DOHH2 (cell line): ENCODE results near the gene TCF21.

Experiments used
- H3F3A ChIP-seq: fragments of 200-600 bp; sonication (generic), shearing (Covaris generic); 2 replicates; pipeline ENCODE4 v1.6.0; 2016; ENCODE audit warnings: antibody characterized with exemption, mild to moderate bottlenecking; ENCODE audit not compliant: control insufficient read depth, insufficient read depth
- H3K27ac ChIP-seq: fragments of 200-600 bp; sonication (generic); 2 replicates; pipeline ENCODE4 v1.5.1; 2014; ENCODE audit warnings: low read depth, mild to moderate bottlenecking, low read length, moderate library complexity
- H3K27me3 ChIP-seq: fragments of 200-600 bp; sonication (generic); 2 replicates; pipeline ENCODE4 v1.6.1; 2014; ENCODE audit warnings: mild to moderate bottlenecking, low read length, mixed read lengths; ENCODE audit not compliant: control insufficient read depth
- H3K36me3 ChIP-seq: fragments of 200-600 bp; sonication (generic); 2 replicates; pipeline ENCODE4 v1.6.1; 2014; ENCODE audit warnings: mild to moderate bottlenecking, low read length, moderate library complexity, mixed read lengths; ENCODE audit not compliant: control insufficient read depth
- H3K4me1 ChIP-seq: fragments of 200-600 bp; sonication (generic); 2 replicates; pipeline ENCODE4 v1.6.1; 2014; ENCODE audit warnings: mild to moderate bottlenecking, low read length, mixed read lengths; ENCODE audit not compliant: control insufficient read depth
- H3K4me2 ChIP-seq: fragments of 200-600 bp; sonication (generic); 2 replicates; pipeline ENCODE4 v1.6.0; 2014; ENCODE audit warnings: mild to moderate bottlenecking, low read length, moderate library complexity
- H3K4me3 ChIP-seq: fragments of 200-600 bp; sonication (generic); 2 replicates; pipeline ENCODE4 v1.5.1; 2014; ENCODE audit warnings: mild to moderate bottlenecking, low read length, mixed read lengths
- H3K79me2 ChIP-seq: fragments of 200-600 bp; sonication (generic); 2 replicates; pipeline ENCODE4 v1.6.1; 2014; ENCODE audit warnings: mild to moderate bottlenecking, low read length, mixed read lengths; ENCODE audit not compliant: control insufficient read depth
- H3K9me2 ChIP-seq: fragments of 200-600 bp; sonication (generic); replicated peaks from 2 replicates; pipeline ENCODE4 v1.6.1; 2014; ENCODE audit warnings: mild to moderate bottlenecking, low read length, mixed read lengths; ENCODE audit not compliant: control insufficient read depth
- H3K9me3 ChIP-seq: fragments of 200-600 bp; sonication (generic); 2 replicates; pipeline ENCODE4 v1.6.1; 2014; ENCODE audit warnings: antibody characterized with exemption, low read length, mixed read lengths; ENCODE audit not compliant: control insufficient read depth, insufficient read depth
- H4K20me1 ChIP-seq: fragments of 200-600 bp; sonication (generic); 2 replicates; pipeline ENCODE4 v1.6.0; 2014; ENCODE audit warnings: low read depth, mild to moderate bottlenecking, antibody characterized with exemption, low read length, moderate library complexity; ENCODE audit not compliant: control insufficient read depth, insufficient read depth
- CTCF ChIP-seq: fragments of 200-600 bp; sonication (generic); IDR thresholded peaks from one replicate; pipeline ENCODE4 v1.5.1; 2014; ENCODE audit warnings: antibody characterized with exemption, mild to moderate bottlenecking, low read depth, low read length; ENCODE audit not compliant: poor library complexity, severe bottlenecking
- EZH2phosphoT487 ChIP-seq: fragments of 200-600 bp; sonication (generic); IDR thresholded peaks from 2 replicates; pipeline ENCODE4 v1.6.1; 2017; ENCODE audit warnings: borderline replicate concordance, mild to moderate bottlenecking, antibody characterized with exemption, low read length, moderate library complexity, mixed read lengths

The TCF21 gene

GRCh38 chr6:133888929-133889556 lies at the start of gene TCF21:
Gene TCF21, plus strand, starts transcription at chr6:133889113. Its CDS starts 285 bp downstream, at chr6:133889398.
- Histone ChIP-seq H3K4me3 (no peak within 1 kb of the TSS), H3K9me2 (no peaks in the 10 kb centered on the region), H3K4me2 (no peak within 1 kb of the TSS), H4K20me1 (no peaks in the 10 kb centered on the region), H3K27me3 (peaks cover 48% of the 10 kb centered on the region), H3K36me3 (no peaks in the 10 kb centered on the region), H3K27ac (no peak within 1 kb of the TSS), H3F3A (no peaks in the 10 kb centered on the region), H3K4me1 (no peaks in the 10 kb centered on the region), H3K9me3 (no peaks in the 10 kb centered on the region), H3K79me2 (no peaks in the 10 kb centered on the region)
- no peak for TF ChIP-seq EZH2phosphoT487
- TF ChIP-seq CTCF: no peak

- H3K4me3 ChIP-seq: no peak overlapping the region
- H3K79me2 ChIP-seq: no peaks in the 10 kb centered on the region
- no peaks in the 10 kb centered on the region for H3F3A ChIP-seq
- no peaks in the 10 kb centered on the region for H3K9me2 ChIP-seq
- no peaks in the 10 kb centered on the region for H3K36me3 ChIP-seq
- no peak overlapping the region for H3K27ac ChIP-seq
- H3K4me1 ChIP-seq: peaks cover 3% of the 10 kb centered on the region; the same call in 1 of the 2 replicates
- H3K4me2 ChIP-seq: no peak overlapping the region
- H3K9me3 ChIP-seq: no peaks in the 10 kb centered on the region
- H4K20me1 ChIP-seq: no peaks in the 10 kb centered on the region
- no peaks in the 10 kb centered on the region; the same call in 1 of the 2 replicates for H3K27me3 ChIP-seq
- TF ChIP-seq EZH2phosphoT487 (no peak), CTCF (no peak)
Measured at GRCh38 chr6:133841176-133841575, 47.7 kb upstream of the TCF21 start.

- H3K27me3 ChIP-seq: no peaks in the 10 kb centered on the region; the same call in 1 of the 2 replicates
- TF ChIP-seq EZH2phosphoT487 (no peak), CTCF (no peak)
Measured at GRCh38 chr6:133843098-133843497, 45.8 kb upstream of the TCF21 start.

More at GRCh38 chr6:133843098-133843497, 45.8 kb upstream of the TCF21 start:
- no peaks in the 10 kb centered on the region for H3K9me2 ChIP-seq
- no peak overlapping the region for H3K27ac ChIP-seq
- no peak overlapping the region for H3K4me2 ChIP-seq
- no peaks in the 10 kb centered on the region for H3K79me2 ChIP-seq
- no peaks in the 10 kb centered on the region for H4K20me1 ChIP-seq
- H3F3A ChIP-seq: no peaks in the 10 kb centered on the region
- peaks cover under 1% of the 10 kb centered on the region; the same call in 1 of the 2 replicates for H3K4me1 ChIP-seq
- H3K4me3 ChIP-seq: no peak overlapping the region
- H3K9me3 ChIP-seq: no peaks in the 10 kb centered on the region
- H3K36me3 ChIP-seq: no peaks in the 10 kb centered on the region
